Neutrophil (primary cell): ENCODE measurements around the gene TSEN54.

Experiments
- H3K27ac ChIP-seq: fragments of 200-600 bp; sonication (generic); 2 replicates; pipeline ENCODE4 v1.5.1; 2016; ENCODE audit warnings: mild to moderate bottlenecking, moderate library complexity
- H3K27me3 ChIP-seq: fragments of 200-600 bp; sonication (generic); 2 replicates; pipeline ENCODE4 v1.6.0; 2016; ENCODE audit warnings: mild to moderate bottlenecking
- H3K36me3 ChIP-seq: fragments of 200-600 bp; sonication (generic); 2 replicates; pipeline ENCODE4 v1.5.1; 2017
- H3K4me1 ChIP-seq, 2 experiments: fragments of 200-600 bp in 1 of 2; sonication (generic) in 1 of 2; 1 replicate in 1 of 2; 2 replicates in 1 of 2; pipeline versions ENCODE4 v1.5.1 to v1.6.1; 2013 to 2016; ENCODE audit warnings: low read depth in 1 of 2, low read length in 1 of 2, mild to moderate bottlenecking in 1 of 2, moderate library complexity in 1 of 2; ENCODE audit not compliant: control insufficient read depth in 1 of 2, insufficient read depth in 1 of 2
- H3K4me3 ChIP-seq, 2 experiments: fragments of 200-600 bp in 1 of 2; sonication (generic) in 1 of 2; 1 replicate in 1 of 2; 2 replicates in 1 of 2; pipeline ENCODE4 v1.5.1; 2013 to 2016; ENCODE audit warnings: low read depth in 1 of 2, low read length in 1 of 2, mild to moderate bottlenecking in 1 of 2, moderate library complexity in 1 of 2
- H3K9me3 ChIP-seq: fragments of 200-600 bp; sonication (generic); 2 replicates; pipeline ENCODE4 v1.5.1; 2016
- CTCF ChIP-seq: fragments of 200-600 bp; sonication (generic); IDR thresholded peaks from 2 replicates; pipeline ENCODE4 v1.5.1; 2016; ENCODE audit warnings: antibody characterized with exemption

TSEN54 gene

GRCh38 chr17:75473246-75473645, 43.1 kb upstream of the TSEN54 start:
- H3K4me1 ChIP-seq = no peaks in the 10 kb centered on the region
- peaks cover 46% of the 10 kb centered on the region for H3K36me3 ChIP-seq
- no peak overlapping the region for H3K27ac ChIP-seq
- no peaks in the 10 kb centered on the region for H3K27me3 ChIP-seq
- no peak overlapping the region for H3K4me3 ChIP-seq
- no peak for TF ChIP-seq CTCF
- H3K9me3 ChIP-seq = no peaks in the 10 kb centered on the region

GRCh38 chr17:75474736-75475135, 41.6 kb upstream of the TSEN54 start:
- Histone ChIP-seq H3K4me1 (no peaks in the 10 kb centered on the region), H3K36me3 (peaks cover 46% of the 10 kb centered on the region), H3K27me3 (no peaks in the 10 kb centered on the region), H3K4me3 (no peak overlapping the region), H3K27ac (no peak overlapping the region), H3K9me3 (no peaks in the 10 kb centered on the region)
- no peak for TF ChIP-seq CTCF

- Histone ChIP-seq H3K4me1 (no peaks in the 10 kb centered on the region), H3K9me3 (no peaks in the 10 kb centered on the region), H3K4me3 (no peak overlapping the region), H3K27me3 (no peaks in the 10 kb centered on the region), H3K27ac (no peak overlapping the region), H3K36me3 (peaks cover 46% of the 10 kb centered on the region)
- no peak for TF ChIP-seq CTCF
Measured at GRCh38 chr17:75475144-75475835, 41.0 kb upstream of the TSEN54 start.

GRCh38 chr17:75475851-75476250, 40.5 kb upstream of the TSEN54 start:
- H3K4me3 ChIP-seq = no peak overlapping the region
- no peaks in the 10 kb centered on the region for H3K27me3 ChIP-seq
- H3K27ac ChIP-seq = no peak overlapping the region
- no peaks in the 10 kb centered on the region for H3K4me1 ChIP-seq
- H3K9me3 ChIP-seq = no peaks in the 10 kb centered on the region
- TF ChIP-seq CTCF = no peak
- peaks cover 46% of the 10 kb centered on the region for H3K36me3 ChIP-seq

GRCh38 chr17:75476271-75476671, 40.1 kb upstream of the TSEN54 start:
- Histone ChIP-seq H3K9me3 (no peaks in the 10 kb centered on the region), H3K4me3 (no peak overlapping the region), H3K27me3 (no peaks in the 10 kb centered on the region), H3K36me3 (peaks cover 46% of the 10 kb centered on the region), H3K4me1 (no peaks in the 10 kb centered on the region), H3K27ac (no peak overlapping the region)
- no peak for TF ChIP-seq CTCF
